Measurements from ENCODE around the gene INO80D.
"Not testable (repeated sequence)": the region's sequence is repeated elsewhere in the genome, so short reads cannot be mapped to it uniquely, and the experiment has no call there.

INO80D gene

DNA sequence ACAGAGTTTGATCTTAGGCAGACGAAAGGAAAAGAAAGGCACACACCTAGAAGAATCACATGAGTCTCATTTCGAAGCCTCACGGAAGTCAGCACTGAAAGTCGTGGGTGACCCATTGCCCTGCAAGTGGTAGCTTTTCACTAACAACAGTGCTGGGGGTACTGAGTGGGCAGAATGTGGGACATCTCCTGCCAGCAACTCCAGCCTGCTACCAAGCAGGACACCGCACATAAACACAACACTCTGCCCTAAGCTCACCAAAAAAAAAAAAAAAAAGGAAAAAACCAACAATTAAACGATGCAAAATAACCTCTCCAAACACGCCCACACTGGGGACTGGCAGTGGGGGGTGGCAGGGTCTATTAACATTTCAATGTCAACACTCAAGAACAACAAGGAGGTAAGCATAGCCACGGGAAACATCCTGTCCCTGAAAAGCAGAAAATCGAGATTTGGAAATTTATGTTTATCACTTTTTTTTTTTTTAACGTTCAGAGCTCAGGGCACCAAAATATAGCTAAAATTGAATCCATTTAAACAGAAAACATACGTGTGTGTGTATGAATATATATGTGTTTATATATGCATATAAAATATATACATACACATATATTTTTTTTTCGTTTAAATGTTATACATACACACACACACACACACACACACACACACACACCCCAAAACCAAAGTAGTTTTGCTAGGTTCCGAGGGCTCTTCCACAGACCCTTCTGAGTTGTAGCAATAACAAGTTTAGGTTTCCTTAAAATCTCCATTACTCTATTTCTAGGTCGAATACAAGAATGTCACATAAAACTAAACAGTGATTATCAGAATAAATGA, 2.2 kb downstream of the INO80D start:
- no peak for FAIRE-seq

DNA sequence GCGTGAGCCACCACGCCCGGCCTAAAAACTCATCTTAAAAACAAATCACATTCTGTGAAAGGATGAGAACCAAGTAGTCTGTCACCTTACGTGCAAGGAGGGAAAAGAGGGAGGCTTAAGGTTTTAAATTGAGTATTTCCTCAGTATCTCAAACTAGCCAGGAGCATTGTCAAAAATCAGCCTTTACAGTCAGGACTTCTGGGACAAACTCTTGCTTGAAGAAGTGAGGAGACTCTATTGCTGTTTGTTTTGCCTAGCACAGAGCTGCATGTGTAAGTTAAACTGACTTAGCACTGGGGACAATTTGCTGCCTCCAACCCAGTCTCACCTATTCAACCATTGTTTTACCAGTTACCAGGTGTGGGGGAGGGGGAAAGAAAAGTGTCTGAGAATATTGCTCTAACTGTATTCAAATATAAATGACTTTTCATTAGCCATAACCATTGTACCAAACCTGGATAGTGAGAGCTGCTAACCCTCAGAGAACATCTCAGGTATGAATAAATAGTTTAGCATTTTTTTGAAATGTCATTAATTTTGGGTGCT, 3.6 kb downstream of the INO80D start:
- no peak for FAIRE-seq

DNA sequence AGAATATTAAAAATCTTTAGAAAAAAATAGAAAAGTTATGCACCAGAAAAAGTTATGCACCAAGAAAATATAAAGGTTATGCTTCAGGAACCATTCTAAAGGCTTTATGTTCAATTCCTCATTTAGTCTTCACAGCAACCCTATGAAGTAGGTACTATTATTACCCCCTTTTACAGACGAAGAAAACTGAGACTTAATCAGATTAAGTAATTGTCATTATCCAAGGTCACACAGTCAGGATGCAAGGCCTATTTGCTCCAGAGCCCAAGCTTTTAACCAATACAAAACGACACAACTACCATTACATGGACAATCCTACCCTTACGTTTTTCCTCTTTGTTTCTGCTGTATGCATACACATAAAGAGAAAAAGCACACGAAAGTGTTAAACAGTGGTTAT, 5.0 kb downstream of the INO80D start:
- no peak for FAIRE-seq

DNA sequence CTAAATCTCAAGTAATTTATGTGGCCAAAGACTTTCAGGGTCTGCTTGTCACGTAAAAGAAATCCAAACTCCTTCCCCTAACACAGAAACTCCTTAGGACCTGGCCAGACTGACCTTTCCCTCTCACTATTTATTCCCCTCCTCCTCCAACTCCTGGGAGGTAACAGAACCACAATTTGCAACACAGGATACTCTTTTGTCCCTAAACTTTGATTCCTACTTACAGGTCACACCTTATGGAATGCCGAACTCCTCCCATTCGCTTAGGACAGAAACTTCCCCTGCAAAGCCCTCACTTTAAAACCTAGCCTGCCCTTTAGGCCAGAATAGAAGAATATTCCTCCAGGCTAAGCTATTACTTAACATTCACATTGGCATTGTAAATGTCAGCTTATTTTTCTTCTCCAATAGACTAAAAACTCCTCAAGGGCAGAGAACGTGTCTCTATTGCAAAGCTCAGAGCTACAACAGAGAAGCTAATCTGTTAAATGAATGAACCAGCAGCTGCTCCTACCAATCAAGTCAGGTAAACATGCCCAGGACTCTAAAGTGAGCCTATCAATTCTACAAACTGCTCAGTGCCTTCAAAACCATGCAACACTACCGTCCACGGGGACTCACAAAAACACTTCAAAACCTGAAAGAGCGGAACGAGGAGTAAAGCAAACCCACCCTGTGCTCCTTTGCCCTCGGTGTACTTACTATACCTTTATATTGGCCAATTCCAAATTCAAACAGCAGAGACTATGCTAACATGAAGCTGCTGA, 6.1 kb downstream of the INO80D start:
- no peak for FAIRE-seq

DNA sequence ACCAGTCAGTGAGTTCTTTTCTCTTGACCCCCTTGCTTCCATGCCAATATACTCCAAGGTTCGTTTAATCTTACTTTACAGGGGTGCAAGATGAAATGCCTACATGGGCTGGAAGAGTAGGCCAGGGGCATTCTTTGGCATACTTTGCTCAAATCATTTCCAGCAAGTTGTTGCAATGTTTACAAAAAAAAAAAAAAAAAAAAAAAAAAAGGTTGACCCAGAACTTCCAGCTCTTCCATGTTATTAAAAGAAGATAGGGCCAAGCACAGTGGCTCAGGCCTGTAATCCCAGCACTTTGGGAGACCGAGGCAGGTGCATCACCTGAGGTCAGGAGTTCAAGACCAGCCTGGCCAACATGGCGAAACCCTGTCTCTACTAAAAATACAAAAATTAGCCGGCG, 8.1 kb downstream of the INO80D start:
- not testable (repeated sequence) for FAIRE-seq

DNA sequence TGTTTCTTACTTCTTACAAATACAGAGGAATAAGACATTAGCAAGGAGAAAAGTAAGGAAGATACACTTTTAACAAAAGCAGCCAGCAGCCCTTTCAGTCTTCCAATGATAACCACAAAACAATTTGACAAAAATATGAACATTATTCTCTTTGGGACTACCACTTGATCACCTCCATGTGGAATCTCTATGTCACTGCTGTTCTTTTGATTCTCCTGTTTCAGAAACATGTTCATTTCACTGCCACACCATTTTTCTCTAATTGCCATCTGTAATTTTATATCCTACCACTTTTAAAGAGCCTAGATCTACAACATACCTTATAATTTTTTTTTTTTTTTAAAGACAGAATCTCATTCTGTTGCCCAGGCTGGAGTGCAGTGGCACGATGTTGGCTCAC, 10.9 kb downstream of the INO80D start:
- FAIRE-seq, result no peak

DNA sequence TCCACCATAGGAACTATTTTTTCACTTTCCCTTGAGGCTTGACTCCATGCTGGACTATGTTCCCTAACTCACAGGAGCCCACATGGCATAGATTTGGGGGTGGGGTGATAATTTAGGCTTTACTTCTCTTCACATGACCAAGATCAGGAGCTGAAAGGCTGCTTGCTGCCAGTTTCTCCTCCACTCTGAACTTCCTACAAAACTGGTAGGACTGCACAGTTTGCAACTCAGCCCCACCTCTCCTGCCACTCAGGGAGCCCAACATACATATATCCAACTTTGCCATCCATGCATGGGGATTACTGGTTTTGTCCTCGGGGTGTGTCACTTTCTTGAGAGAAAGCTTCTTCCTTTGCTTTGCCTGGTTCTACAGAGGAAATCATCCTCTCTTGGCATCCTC, 14.2 kb downstream of the INO80D start:
- FAIRE-seq, result no peak

DNA sequence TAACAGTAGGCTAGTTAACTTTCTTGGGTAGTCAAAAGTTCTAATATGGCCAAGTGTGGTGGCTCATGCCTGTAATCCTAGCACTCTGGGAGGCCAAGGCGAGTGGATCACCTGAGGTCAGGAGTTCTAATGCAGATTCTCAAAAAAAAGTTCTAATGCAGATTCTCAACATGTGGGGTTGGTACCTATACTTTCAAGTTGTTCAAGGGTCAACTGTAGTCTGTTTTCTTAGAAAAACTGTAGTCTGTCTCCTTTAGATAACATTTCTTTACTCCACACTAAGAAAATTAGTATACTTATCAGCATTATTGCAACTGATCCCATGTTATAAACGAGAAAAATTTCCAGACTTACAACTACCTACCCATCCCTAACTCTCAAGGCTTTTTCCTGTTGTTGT, 16.6 kb downstream of the INO80D start:
- no peak for FAIRE-seq

DNA sequence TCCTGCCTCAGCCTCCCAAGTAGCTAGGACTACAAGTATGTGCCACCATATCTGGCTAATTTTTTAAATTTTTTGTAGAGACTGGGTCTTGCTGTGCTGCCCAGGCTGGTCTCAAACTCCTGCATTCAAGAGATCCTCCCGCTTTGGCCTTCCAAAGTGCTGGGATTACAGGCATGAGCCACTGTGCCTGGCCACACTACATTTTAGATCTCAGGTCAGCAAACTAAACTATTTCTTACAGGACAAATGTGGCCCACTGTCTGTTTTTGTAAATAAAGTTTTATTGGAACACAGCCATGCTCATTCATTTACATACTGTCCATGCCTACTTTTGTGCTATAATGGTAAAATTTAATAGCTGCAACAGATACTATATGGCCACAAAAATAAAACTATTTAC, 17.8 kb downstream of the INO80D start:
- no peak for FAIRE-seq

DNA sequence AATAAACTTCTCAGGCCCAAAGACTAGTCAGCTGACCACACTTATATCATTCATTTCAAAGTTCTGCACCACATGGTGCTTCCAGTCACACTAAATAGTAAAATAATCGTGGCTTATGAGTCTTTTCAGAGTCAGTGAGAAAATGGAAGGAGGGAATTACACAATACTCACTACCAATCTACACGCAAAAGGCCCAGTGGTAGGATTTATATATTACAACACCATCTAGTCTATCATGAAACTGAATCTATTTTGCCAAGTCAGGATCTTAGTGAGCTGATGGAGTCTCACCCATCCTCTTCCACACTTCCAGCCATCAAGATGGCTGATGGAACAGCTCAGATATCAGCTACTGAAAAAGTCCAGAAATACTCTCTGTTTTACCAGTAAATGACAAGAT, 21.9 kb downstream of the INO80D start:
- FAIRE-seq, result no peak

DNA sequence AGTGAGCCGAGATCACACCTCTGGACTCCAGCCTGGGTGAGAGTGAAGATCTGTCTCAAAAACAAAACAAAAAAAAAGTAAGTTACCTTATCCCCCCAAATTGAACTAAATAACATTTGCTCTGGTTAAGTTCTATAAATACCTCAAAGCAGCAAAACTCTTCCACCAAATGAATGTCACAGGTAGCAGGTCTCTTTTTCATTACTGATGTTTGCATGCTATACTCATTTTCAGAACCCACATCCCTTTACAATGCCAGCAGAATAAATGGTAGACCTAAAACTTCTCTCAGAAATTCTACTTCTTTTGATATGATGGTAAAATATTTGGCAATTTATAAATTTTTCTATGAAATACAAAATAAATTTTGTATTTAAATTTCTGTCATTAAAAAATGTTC, 22.3 kb downstream of the INO80D start:
- FAIRE-seq, result no peak

DNA sequence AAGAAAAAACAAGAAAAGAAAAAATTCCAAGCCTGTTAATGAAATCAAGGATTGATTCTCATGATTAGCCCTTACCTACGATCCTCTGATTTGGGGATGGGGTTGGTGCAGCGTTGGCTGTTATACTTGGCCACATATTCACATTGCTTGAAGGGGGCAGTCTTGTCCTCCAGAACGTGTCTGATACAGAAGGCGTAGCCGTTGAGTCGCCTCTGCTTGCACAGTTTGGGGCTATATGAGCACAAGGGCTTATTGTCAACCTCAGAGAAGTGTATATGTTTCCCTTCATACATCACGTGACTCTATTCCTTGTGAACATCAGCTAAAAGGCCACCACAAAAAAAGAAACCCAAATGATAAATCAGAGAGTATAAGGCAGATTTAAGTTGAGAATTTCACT, 23.2 kb downstream of the INO80D start:
- peak; percentile 6 for FAIRE-seq

DNA sequence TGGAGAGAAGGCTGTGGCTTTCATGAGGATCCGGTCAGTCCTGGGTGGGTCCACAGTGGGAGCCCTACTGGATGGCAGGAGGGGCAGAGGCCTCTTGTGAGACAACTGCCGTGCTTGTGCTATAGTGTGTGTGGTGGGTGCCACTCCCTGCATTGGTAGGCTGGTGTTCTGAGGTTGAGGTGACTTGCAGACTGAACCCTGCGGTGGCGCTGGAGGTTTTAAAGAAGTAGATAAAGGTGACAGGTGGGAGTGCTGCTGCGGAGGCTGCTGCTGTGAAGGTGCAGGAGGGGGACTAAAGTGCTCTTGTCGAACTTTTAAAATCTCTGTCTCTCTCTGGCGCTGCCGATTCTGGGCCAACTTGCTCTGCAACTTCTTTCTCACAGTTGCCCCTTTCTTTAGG, 29.7 kb downstream of the INO80D start:
- FAIRE-seq, result no peak

DNA sequence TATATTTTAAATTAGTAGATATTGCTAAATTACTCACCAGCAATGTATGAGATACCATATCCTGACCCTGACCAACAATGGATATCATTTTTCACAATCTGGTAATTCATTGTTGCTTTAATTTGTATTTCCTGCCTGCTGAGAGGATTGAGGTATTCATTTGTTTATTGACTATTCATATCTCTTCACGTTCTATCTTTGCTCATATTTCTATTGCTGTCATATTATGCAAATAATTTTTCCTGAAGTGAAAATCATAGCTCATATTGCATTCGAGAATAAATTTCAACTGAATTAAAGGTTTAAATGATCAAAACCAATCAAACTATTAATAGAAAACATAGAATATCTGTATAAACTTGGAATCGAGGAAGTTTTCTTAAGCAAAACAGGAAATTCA, 31.0 kb downstream of the INO80D start:
- no peak for FAIRE-seq

DNA sequence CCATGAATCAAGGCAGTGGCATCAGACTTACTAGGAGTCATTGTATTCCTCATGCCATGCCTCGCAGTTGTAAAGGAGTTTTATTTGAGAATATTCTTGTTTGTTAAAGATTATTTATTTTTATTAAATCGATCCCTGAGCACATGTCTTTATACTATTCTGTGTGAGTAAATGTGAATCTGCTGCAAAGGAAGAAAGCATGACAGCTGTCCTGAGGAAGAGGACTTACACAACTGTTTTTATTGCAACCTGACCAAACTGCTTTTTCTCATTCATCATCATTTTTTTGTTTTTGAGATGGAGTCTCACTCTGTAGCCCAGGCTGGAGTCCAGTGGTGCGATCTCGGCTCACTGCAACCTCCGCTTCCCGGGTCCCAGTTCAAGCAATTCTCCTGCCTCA, 34.1 kb downstream of the INO80D start:
- FAIRE-seq, result no peak

DNA sequence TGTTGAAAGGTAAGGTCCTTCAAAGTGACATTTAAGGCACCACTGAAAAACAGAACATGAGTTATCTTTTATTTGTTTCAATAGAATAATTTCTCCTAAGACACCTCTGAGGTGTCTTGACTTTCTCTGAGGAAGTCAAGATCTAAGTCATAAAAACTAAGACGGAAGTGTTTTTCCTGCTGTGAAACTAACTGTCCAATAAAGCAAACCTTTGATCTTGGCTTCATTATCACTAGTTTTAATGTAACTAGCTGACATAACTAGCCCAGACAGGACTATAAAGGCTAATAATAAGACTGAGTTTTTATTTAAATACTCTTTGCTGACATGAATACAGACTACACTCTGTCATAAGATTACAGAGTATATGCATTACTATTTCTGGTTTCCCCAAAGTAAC, 36.6 kb downstream of the INO80D start:
- FAIRE-seq, result no peak

DNA sequence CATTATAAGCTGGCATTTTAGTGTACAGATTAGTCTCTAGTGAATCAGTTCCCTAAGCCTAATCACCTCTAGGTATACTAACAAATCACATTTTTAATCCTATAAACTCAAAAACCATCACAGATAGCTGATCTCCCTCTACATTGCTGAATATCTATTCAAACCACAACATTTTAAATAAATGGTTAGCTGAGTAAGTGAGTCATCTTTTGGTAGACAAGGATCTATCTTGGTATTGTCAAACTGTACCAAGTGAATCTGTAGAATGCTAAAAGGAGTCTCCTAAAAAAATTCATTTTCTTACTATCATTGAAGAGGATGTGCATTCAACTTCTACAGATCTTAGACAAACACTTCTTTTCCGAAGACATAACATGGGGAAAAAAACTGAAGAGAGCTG, 40.7 kb downstream of the INO80D start:
- no peak for FAIRE-seq

DNA sequence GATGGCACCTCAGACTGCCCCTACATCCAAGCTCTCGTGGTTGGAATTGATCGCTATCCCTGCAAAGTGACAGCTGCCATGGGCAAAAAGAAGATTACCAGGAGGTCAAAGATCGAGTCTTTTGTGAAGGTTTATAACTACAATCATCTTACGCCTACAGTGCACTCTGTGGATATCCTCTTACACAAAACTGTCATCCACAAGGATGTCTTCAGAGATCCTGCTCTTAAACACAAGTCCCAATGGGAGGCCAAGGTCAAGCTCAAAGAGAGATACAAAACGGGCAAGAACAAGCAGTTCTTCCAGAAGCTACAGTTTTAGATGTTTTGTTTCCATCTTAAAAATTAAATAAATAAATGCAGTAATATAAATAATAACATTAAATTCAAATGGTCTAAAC, 45.4 kb downstream of the INO80D start:
- FAIRE-seq, result no peak

DNA sequence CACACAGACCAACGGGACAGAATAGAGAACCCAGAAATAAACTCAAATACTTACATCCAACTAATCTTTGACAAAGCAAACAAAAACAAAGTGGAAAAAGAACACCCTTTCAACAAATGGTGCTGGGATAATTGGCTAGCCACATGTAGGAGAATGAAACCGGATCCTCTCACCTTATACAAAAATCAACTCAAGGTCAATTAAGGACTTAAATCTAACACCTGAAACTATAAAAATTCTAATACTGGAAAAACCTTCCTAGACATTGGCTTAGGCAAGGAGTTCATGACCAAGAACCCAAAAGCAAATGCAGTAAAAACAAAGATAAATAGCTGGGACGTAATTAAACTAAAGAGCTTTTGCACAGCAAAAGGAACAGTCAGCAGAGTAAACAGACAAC, 50.6 kb downstream of the INO80D start:
- FAIRE-seq, result not testable (repeated sequence)

DNA sequence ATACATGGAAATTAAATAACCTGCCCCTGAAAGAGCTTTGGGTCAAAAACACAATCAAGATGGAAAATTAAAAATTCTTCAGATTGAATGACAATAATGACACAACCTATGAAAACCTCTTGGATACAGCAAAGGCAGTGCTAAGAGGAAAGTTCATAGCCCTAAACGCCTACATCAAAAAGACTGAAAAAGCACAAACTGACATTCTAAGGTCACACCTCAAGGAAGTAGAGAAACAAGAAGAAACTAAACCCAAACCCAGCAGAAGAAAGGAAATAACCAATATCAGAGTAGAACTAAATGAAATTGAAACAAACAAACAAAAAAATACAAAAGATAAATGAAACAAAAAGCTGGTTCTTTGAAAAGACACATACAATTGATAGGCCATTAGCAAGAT, 52.5 kb downstream of the INO80D start:
- FAIRE-seq, result not testable (repeated sequence)

DNA sequence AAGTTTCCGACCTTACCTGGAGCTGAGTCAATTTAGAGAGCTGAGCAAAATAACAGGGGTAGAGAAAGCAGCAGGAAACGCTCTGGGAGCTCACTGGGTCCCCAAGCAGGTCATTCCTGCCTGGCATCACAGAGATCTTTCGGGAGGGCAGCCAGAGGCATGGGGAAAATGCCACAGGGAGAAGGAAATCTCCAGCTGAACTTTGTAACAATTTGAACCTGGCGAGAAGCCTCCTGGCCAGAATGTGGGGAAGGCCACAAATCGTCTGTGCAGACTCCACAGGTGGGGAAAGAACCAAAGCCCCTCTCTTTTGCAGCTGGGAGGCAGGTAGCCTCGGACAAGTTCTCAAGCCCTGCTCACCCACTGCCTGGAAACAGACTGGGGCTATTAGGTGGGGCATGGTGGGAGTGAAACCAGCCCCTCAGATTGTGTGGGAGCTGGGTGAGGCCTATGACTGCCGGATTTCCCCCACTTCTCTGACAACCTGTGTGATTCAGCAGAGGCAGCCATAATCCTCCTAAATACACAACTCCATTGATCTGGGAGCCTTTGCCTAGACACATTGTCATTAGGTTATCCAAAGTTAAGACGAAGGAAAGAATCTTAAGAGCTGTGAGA, 53.9 kb downstream of the INO80D start:
- no peak for FAIRE-seq

DNA sequence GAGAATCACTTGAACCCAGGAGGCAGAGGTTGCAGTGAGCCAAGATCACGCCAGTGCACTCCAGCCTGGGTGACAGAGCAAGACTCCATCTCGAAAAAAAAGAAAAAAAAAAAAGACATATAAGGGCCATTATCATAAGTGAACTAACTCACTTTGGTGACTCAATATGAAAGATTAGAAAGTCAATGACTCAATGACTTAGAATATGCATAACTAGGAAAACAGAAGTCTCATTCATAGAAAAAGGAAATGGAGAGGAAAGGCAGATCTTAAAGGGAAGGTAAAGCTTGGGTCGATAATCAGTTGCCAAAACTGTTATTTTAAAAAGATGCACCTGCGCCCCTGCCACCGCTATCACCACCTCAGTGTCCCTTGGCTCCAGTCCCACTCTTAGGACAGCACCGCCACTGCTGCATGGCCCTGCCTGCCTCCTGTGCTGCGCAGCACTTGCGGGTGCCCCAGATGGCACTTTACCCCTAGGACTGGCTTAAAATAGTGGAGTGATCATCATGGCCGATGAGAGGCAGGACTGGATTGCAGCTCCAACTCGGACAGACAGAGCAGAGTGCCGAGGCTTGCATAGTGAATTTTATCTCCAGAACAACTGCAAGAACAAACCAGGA, 54.7 kb downstream of the INO80D start:
- FAIRE-seq, result no peak

DNA sequence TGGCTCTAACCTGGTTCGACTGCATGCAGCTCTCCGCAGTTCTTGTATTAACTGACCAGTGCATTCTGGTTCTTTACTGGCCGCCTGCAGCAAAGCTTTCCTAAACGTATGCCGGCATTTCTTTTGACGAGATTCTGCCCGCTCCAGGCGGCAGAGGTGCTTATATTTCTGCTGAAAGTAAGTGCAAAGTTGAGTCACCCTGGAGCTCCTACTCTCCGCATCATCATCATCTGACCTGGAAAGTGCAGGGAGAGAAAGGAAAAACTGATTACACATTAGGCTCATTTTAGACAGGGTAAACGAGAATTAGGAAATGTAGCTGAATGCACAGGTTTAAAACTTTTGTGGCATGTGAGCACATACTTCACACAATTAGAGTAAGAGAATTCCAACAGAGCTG, 57.9 kb downstream of the INO80D start:
- FAIRE-seq, result no peak
